ENCODE data around the gene TNFRSF4. TPM values are rescaled to one million over a fixed set of nuclear protein-coding genes. Genes with fewer than 3 reads are reported as not detected.
A peak's percentile ranks its signal among the peaks of the same experiment; 100 is the strongest.

Gene TNFRSF4
- total and polyA plus RNA-seq, 9 of the 15 experiments (the other 6 are each of a cell fraction or from before 2014, with no cell fraction given) = 0.07 to 0.44 (median 0.19) TPM; not detected in 5

GRCh38 chr1:1232208-1232795 lies 18.3 kb upstream of the TNFRSF4 start, which contains the start of gene B3GALT6 (continued):
- peak; percentile 36; the same call in 1 of the 2 replicates for TF ChIP-seq USF1 (CRISPR knock-in tag; IDR thresholded peaks at IDR 0.05)
- no peak for TF ChIP-seq REST (IDR thresholded peaks at IDR 0.05; ENCODE audit: borderline replicate concordance)
- TF ChIP-seq REST (CRISPR knock-in tag; IDR thresholded peaks at IDR 0.05; ENCODE audit: low read depth) = no peak
- peak in 1 of 2 experiments; percentile 67; a peak in 1 of 4 replicates for TF ChIP-seq TEAD1 (CRISPR knock-in tag; IDR thresholded peaks at IDR 0.05)
- no peak for TF ChIP-seq CC2D1A (IDR thresholded peaks at IDR 0.05)
- TF ChIP-seq FOXP4 (CRISPR knock-in tag; IDR thresholded peaks at IDR 0.05; ENCODE audit: borderline replicate concordance) = no peak
- no peak for TF ChIP-seq ZSCAN32 (CRISPR knock-in tag; IDR thresholded peaks at IDR 0.05)
- peak; percentile 62; the same call in 1 of the 2 replicates for TF ChIP-seq ZBTB9 (CRISPR knock-in tag; IDR thresholded peaks at IDR 0.05)
- TF ChIP-seq FUS (optimal IDR thresholded peaks at IDR 0.05; ENCODE audit: low read depth, low read length) = no peak
- TF ChIP-seq ETS1 (conservative IDR thresholded peaks at IDR 0.05; ENCODE audit: control insufficient read depth, low read depth, low read length) = peak; percentile 22; the same call in 1 of the 2 replicates
- TF ChIP-seq THRAP3 (IDR thresholded peaks at IDR 0.05; ENCODE audit: borderline replicate concordance) = no peak
- no peak for TF ChIP-seq ESRRA (IDR thresholded peaks at IDR 0.05; ENCODE audit: borderline replicate concordance, low read depth)
- TF ChIP-seq KDM1A (IDR thresholded peaks at IDR 0.05) = no peak
- TF ChIP-seq ZNF134 (CRISPR knock-in tag; conservative IDR thresholded peaks at IDR 0.05) = no peak
- no peak for TF ChIP-seq ZNF133 (CRISPR knock-in tag; IDR thresholded peaks at IDR 0.05)

Data from K562 (cell line).